ENCODE measurements around the gene DNAJC3. TPM values are rescaled to one million over a fixed set of nuclear protein-coding genes. Genes with fewer than 3 reads are reported as not detected.

DNAJC3 gene
- total RNA-seq, 4 donors from 2014 or later = 27.8 to 40.6 (median 34.6) TPM

DNA sequence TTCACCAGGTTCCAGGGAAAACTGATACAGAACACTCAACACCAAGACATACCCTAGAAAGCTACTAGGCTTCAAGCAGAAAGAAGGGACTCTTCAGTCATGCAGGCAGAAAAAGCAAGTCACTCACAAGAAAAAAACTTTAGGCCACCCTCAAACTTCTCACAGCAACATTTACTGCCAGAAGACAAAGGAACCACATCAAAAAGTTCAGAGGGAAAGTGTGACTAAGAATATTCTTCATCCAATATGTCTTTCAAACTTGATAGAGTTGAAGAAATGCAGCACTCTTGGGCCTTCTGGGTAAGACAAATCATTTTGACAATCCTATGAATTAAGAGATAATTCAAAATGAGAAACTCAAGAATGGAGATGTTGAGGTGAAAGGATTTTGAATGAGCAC, 40.1 kb upstream of the DNAJC3 start:
- H3K9me3 ChIP-seq = no peaks in the 10 kb centered on the region
- intact Hi-C loops (cut with DNase I) = no loop called here
- peaks cover 0 to 8% (median 4%) of the 10 kb centered on the region in 3 donors for H3K4me1 ChIP-seq
- peaks cover 0 to 9% (median 0%) of the 10 kb centered on the region in 4 donors for H3K27me3 ChIP-seq
- no peak overlapping the region for H3K27ac ChIP-seq
- TF ChIP-seq, protein P1, sequence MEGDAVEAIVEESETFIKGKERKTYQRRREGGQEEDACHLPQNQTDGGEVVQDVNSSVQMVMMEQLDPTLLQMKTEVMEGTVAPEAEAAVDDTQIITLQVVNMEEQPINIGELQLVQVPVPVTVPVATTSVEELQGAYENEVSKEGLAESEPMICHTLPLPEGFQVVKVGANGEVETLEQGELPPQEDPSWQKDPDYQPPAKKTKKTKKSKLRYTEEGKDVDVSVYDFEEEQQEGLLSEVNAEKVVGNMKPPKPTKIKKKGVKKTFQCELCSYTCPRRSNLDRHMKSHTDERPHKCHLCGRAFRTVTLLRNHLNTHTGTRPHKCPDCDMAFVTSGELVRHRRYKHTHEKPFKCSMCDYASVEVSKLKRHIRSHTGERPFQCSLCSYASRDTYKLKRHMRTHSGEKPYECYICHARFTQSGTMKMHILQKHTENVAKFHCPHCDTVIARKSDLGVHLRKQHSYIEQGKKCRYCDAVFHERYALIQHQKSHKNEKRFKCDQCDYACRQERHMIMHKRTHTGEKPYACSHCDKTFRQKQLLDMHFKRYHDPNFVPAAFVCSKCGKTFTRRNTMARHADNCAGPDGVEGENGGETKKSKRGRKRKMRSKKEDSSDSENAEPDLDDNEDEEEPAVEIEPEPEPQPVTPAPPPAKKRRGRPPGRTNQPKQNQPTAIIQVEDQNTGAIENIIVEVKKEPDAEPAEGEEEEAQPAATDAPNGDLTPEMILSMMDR (IDR thresholded peaks at IDR 0.05) = no peak
- no peak for TF ChIP-seq POLR2A (IDR thresholded peaks at IDR 0.05)
- H3K4me3 ChIP-seq = no peak overlapping the region
- no peaks in the 10 kb centered on the region for H3K36me3 ChIP-seq
- no peak for DNase-seq

DNA sequence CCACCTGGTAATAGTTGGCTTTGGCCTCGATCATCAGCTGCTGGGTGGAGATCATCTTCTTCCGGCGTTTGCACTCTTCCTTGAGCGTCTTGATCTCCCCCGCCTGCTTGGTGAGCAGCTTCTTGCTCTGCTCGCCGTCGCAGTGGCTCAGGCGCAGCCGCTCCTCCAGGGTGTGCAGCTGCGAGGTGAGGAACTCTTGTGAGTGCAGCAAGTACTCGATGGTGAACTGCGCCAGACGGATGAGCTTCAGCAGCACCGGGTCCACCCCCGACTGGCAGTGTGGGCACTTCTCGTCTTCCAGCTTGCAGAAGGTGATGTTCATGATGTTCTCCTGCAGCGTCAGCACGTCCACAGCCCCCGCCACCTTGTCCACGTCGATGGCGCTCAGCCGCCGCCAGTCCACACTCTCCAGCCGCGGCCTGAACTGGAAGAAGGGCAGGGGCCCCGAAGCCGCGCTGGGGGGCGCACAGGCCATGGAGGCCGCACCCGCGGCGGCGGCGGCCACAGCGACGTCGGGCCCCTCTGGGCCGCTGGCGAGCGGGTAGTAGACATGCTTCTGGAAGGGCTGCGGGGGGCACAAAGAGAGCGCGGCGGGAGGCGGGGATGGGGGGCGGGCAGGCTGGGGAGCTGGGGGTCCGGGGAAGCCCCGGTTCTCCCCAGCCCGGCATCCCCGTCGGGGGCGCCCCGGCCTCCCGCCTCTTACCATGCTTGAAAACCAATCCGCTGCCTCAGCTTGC, 35.5 kb upstream of the DNAJC3 start:
- DNase-seq = no peak
- H3K27ac ChIP-seq = peak overlapping the region in 3 of 4 donors; percentile 0 to 27 (median 22)
- peaks cover 10 to 42% (median 11%) of the 10 kb centered on the region in 3 donors for H3K4me1 ChIP-seq
- H3K27me3 ChIP-seq = peaks cover 0 to 41% (median 0%) of the 10 kb centered on the region in 4 donors
- TF ChIP-seq, protein P1 (IDR thresholded peaks at IDR 0.05) = no peak
- no peak for TF ChIP-seq POLR2A (IDR thresholded peaks at IDR 0.05)
- H3K4me3 ChIP-seq = peak overlapping the region; percentile 20 to 64 (median 44)
- 85 to 87% methylated on average over 5 to 11 of the region's 58 CpGs for WGBS, 2 donors
- intact Hi-C loops (cut with DNase I) = no loop called here
- H3K36me3 ChIP-seq = no peaks in the 10 kb centered on the region
- no peaks in the 10 kb centered on the region for H3K9me3 ChIP-seq

DNA sequence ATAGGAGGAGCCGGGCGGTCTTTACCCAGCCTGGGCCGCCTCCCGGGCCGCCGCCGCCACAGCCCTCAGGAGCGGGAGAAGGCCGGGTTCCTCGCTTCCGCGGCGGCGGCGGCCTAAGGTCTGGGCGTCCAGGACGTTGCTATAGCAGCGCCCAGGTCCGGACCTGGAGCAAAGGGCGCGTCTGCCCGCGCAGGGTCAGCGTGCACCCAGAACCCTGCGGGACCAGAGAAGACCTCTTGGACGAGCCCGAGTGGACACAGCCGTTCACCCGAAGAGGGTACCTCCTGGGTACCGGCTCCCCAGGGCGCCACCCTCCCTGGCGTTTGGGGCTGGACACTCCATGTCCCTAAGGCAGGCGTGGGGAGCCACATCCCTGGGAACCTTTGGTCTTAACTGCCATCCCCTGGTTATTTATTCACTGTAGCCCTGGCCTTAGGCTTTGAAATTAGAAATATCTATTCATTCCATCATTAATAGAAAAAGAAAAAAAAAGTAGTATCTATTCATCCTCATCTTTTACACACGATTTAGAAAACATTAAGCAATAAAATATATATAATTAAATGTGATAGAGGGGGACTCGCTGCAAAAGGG, 34.8 kb upstream of the DNAJC3 start:
- intact Hi-C loops (cut with DNase I) = no loop called here
- H3K9me3 ChIP-seq = no peaks in the 10 kb centered on the region
- peak overlapping the region in 3 of 4 donors; percentile 0 to 27 (median 22) for H3K27ac ChIP-seq
- peaks cover 10 to 42% (median 11%) of the 10 kb centered on the region in 3 donors for H3K4me1 ChIP-seq
- H3K36me3 ChIP-seq = no peaks in the 10 kb centered on the region
- no peak for DNase-seq
- no peak for TF ChIP-seq POLR2A (IDR thresholded peaks at IDR 0.05)
- TF ChIP-seq, protein P1 (IDR thresholded peaks at IDR 0.05) = no peak
- 40 to 48% methylated on average over 4 to 6 of the region's 35 CpGs for WGBS, 2 donors
- H3K27me3 ChIP-seq = peaks cover 0 to 41% (median 0%) of the 10 kb centered on the region in 4 donors
- peak overlapping the region; percentile 20 to 64 (median 44) for H3K4me3 ChIP-seq

DNA sequence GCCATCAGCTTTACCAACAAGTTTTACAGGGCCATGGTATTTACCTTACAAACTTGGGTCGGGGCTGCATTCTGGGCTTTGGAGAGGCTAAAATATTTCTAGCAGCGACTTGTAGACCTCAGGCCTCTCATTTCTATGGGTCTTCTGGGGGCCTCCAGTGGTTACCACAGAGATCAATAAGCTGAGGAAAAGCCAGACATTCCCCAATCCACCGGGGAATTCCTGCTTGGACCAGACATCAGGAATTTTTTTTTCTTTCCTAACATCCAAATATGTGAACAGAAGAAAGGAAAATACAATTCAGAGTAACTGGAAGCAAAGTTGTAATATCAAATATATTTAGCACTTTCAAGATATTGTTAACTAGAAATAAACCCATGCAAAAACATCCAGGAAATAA, 33.9 kb upstream of the DNAJC3 start:
- Histone ChIP-seq H3K36me3 (no peaks in the 10 kb centered on the region), H3K27me3 (peaks cover 0 to 41% (median 0%) of the 10 kb centered on the region in 4 donors), H3K4me1 (peaks cover 10 to 42% (median 11%) of the 10 kb centered on the region in 3 donors), H3K4me3 (peak overlapping the region in 2 of 4 donors; percentile 64 to 74), H3K9me3 (no peaks in the 10 kb centered on the region), H3K27ac (peak overlapping the region in 2 of 4 donors; percentile 70 to 80)
- 61 to 76% methylated on average over 3 of the region's 3 CpGs for WGBS, 2 donors
- TF ChIP-seq, protein P1 (IDR thresholded peaks at IDR 0.05) = no peak
- TF ChIP-seq POLR2A (IDR thresholded peaks at IDR 0.05) = no peak
- intact Hi-C loops (cut with DNase I) = no loop called here
- DNase-seq = no peak

DNA sequence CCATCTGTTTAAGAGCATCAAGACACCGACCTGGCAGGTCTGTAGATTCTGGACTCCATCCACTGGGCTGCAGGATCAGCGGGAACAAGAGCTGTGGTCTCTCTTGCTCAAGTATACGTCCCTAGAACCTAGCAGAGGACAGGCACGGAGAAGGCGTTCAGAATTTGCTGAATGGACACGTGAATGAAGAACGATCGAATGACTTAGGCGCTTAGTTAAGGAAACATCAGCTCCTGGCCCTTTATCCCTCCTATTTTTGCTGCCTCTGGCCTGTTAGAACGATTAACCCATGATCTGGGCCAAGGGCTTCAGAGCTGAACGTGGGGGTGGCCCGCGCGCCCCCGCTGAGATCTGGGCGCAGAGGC, 33.4 kb upstream of the DNAJC3 start:
- peaks cover 0 to 41% (median 0%) of the 10 kb centered on the region in 4 donors for H3K27me3 ChIP-seq
- peaks cover 10 to 42% (median 11%) of the 10 kb centered on the region in 3 donors for H3K4me1 ChIP-seq
- H3K9me3 ChIP-seq = no peaks in the 10 kb centered on the region
- intact Hi-C loops (cut with DNase I) = no loop called here
- 10 to 13% methylated on average over 8 to 15 of the region's 16 CpGs for WGBS, 2 donors
- H3K4me3 ChIP-seq = peak overlapping the region; percentile 47 to 74 (median 57)
- peak overlapping the region; percentile 33 to 82 (median 75) for H3K27ac ChIP-seq
- no peak for DNase-seq
- no peak for TF ChIP-seq POLR2A (IDR thresholded peaks at IDR 0.05)
- TF ChIP-seq, protein P1 (IDR thresholded peaks at IDR 0.05) = no peak
- no peaks in the 10 kb centered on the region for H3K36me3 ChIP-seq
